Stimulated activated memory B cell treated with anti-CD40 and anti-IgM and Interleukin-4, amounts not matched to agents 10 μg/mL and 1 μg/mL and 100 μg/mL, for 72 hours (primary cell): ENCODE measurements around the gene TRAF1.
A peak's percentile ranks its signal among the peaks of the same experiment; 100 is the strongest.

ENCODE experiments used
- ATAC-seq: fragments of 150-1000 bp; cut with Tn5 transposase; 2 replicates; pipeline ENCODE4 v1.10.0; 2021
- H3K27ac Mint-ChIP-seq: one replicate; pipeline ENCODE4 v1.8.0; 2022; ENCODE audit warnings: mild to moderate bottlenecking, mixed read lengths
- H3K27me3 Mint-ChIP-seq: one replicate; pipeline ENCODE4 v1.8.0; 2022; ENCODE audit warnings: mixed read lengths
- H3K36me3 Mint-ChIP-seq: one replicate; pipeline ENCODE4 v1.8.0; 2022; ENCODE audit warnings: mixed read lengths
- H3K4me1 Mint-ChIP-seq: one replicate; pipeline ENCODE4 v1.8.0; 2022; ENCODE audit warnings: mixed read lengths
- H3K4me3 Mint-ChIP-seq: one replicate; pipeline ENCODE4 v1.8.0; 2022; ENCODE audit warnings: mild to moderate bottlenecking, moderate library complexity, mixed read lengths
- H3K9me3 Mint-ChIP-seq: one replicate; pipeline ENCODE4 v1.8.0; 2022; ENCODE audit warnings: mixed read lengths

TRAF1 gene

GRCh38 chr9:120868339-120868675 is 58.3 kb downstream of the TRAF1 start:
- H3K27ac Mint-ChIP-seq, result peak overlapping the region; percentile 79
- no peaks in the 10 kb centered on the region for H3K27me3 Mint-ChIP-seq
- H3K4me1 Mint-ChIP-seq, result peaks cover 21% of the 10 kb centered on the region
- no peaks in the 10 kb centered on the region for H3K9me3 Mint-ChIP-seq
- peaks cover 20% of the 10 kb centered on the region for H3K36me3 Mint-ChIP-seq
- H3K4me3 Mint-ChIP-seq, result peak overlapping the region; percentile 79
- ATAC-seq, result no peak

DNA sequence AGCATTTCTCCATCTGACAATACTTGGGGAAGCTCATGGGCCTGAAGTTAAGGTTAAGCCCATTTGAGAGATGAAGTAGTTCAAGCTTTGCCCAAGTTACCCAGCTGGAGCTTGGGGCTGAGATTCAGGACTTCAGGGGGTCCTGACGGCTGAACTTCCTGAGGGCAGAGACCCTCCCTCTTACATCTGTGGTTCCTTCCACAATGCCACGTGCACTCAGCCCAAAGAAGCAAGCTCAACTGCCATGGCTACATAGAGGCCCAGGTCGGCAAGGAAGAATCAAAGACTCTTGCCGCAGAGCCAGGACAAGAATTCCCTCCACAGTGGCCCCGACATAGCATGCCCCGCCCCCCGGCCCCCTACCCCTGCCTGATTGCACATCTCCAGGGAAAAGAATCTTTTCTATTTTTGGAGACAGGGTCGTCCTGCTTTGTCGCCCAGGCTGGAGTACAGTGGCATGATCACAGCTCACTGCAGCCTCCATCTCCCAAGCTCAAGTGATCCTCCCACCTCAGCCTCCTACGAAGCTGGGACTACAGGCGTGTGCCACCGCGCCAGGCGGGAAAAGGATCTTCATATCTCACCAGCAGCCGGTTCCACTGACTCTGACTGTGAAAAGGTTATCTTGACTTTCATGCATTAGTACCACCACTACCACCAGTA is 58.8 kb downstream of the TRAF1 start:
- H3K9me3 Mint-ChIP-seq, result no peaks in the 10 kb centered on the region
- H3K4me1 Mint-ChIP-seq, result peaks cover 20% of the 10 kb centered on the region
- H3K4me3 Mint-ChIP-seq, result peak overlapping the region; percentile 79
- H3K36me3 Mint-ChIP-seq, result peaks cover 20% of the 10 kb centered on the region
- no peak for ATAC-seq
- H3K27ac Mint-ChIP-seq, result peak overlapping the region; percentile 79
- H3K27me3 Mint-ChIP-seq, result no peaks in the 10 kb centered on the region

GRCh38 chr9:120866651-120867050 is 59.9 kb downstream of the TRAF1 start:
- Mint-ChIP-seq H3K27me3 (no peaks in the 10 kb centered on the region), H3K36me3 (peaks cover 22% of the 10 kb centered on the region), H3K4me1 (peaks cover 20% of the 10 kb centered on the region), H3K9me3 (no peaks in the 10 kb centered on the region), H3K4me3 (no peak overlapping the region), H3K27ac (no peak overlapping the region)
- ATAC-seq, result no peak

GRCh38 chr9:120865809-120866208 is 60.8 kb downstream of the TRAF1 start:
- H3K36me3 Mint-ChIP-seq, result peaks cover 28% of the 10 kb centered on the region
- H3K9me3 Mint-ChIP-seq, result no peaks in the 10 kb centered on the region
- no peak for ATAC-seq
- peaks cover 20% of the 10 kb centered on the region for H3K4me1 Mint-ChIP-seq
- no peak overlapping the region for H3K27ac Mint-ChIP-seq
- H3K27me3 Mint-ChIP-seq, result no peaks in the 10 kb centered on the region
- no peak overlapping the region for H3K4me3 Mint-ChIP-seq

DNA sequence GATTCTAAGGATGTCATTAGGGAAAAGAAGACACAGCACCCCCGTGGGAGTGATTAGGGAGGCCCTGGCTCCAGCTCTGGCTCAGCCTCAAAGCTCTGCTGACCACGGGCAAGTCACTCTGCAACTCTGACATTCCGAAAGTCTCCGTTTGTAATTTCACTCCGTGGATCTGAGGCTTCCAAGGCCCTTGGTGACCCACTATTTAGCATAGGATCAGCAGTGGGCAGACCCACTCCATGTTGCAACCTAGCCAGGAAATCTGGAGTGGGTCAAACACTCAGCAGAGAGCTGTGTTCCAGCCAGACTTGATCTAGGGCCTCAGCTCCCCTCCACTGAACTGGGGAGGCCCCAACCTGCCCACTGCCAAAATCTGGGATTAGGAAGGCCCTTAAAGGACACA is 61.4 kb downstream of the TRAF1 start:
- Mint-ChIP-seq H3K4me1 (peaks cover 18% of the 10 kb centered on the region), H3K36me3 (peaks cover 34% of the 10 kb centered on the region), H3K27ac (no peak overlapping the region)

GRCh38 chr9:120864719-120865118 is 61.9 kb downstream of the TRAF1 start:
- H3K27me3 Mint-ChIP-seq, result no peaks in the 10 kb centered on the region
- H3K4me1 Mint-ChIP-seq, result peaks cover 13% of the 10 kb centered on the region
- no peak overlapping the region for H3K27ac Mint-ChIP-seq
- no peak for ATAC-seq
- H3K4me3 Mint-ChIP-seq, result no peak overlapping the region
- no peaks in the 10 kb centered on the region for H3K9me3 Mint-ChIP-seq
- peaks cover 39% of the 10 kb centered on the region for H3K36me3 Mint-ChIP-seq

More for the DNA sequence above, 61.4 kb downstream of the TRAF1 start:
- Mint-ChIP-seq H3K27me3 (no peaks in the 10 kb centered on the region), H3K4me3 (no peak overlapping the region), H3K9me3 (no peaks in the 10 kb centered on the region)
- ATAC-seq, result no peak

DNA sequence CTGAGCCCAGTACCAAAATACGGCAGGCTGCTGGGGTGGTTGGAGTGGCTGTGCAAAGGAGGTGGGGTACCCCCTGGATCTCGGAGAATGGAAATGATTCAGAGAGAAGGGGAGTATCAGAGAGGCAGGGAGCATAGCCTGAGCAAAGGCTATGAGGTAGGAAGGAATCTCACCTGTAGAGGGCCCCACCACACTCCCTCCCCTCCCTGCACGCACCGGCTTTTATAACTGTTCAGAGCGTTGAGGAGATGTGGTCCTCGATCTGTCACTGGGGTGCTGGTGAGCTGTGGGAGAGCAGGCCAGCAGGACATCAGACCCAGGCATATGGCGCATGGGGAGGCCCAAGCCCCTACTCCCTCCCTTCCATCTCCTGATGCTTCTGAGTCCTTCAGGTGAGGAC is 62.8 kb downstream of the TRAF1 start:
- ATAC-seq, result no peak
- Mint-ChIP-seq H3K9me3 (no peaks in the 10 kb centered on the region), H3K4me3 (no peak overlapping the region), H3K27me3 (no peaks in the 10 kb centered on the region), H3K27ac (no peak overlapping the region), H3K36me3 (peaks cover 42% of the 10 kb centered on the region), H3K4me1 (peaks cover 8% of the 10 kb centered on the region)

- no peak overlapping the region for H3K27ac Mint-ChIP-seq
- H3K4me1 Mint-ChIP-seq, result peaks cover 6% of the 10 kb centered on the region
- H3K36me3 Mint-ChIP-seq, result peaks cover 49% of the 10 kb centered on the region
- H3K9me3 Mint-ChIP-seq, result no peaks in the 10 kb centered on the region
- no peak for ATAC-seq
- H3K27me3 Mint-ChIP-seq, result no peaks in the 10 kb centered on the region
- H3K4me3 Mint-ChIP-seq, result no peak overlapping the region
Measured at GRCh38 chr9:120862452-120862851, 64.1 kb downstream of the TRAF1 start.

GRCh38 chr9:120861935-120862334 is 64.7 kb downstream of the TRAF1 start:
- no peak for ATAC-seq
- H3K36me3 Mint-ChIP-seq, result peaks cover 52% of the 10 kb centered on the region
- H3K27ac Mint-ChIP-seq, result no peak overlapping the region
- H3K4me1 Mint-ChIP-seq, result peaks cover 6% of the 10 kb centered on the region
- no peaks in the 10 kb centered on the region for H3K27me3 Mint-ChIP-seq
- no peaks in the 10 kb centered on the region for H3K9me3 Mint-ChIP-seq
- H3K4me3 Mint-ChIP-seq, result no peak overlapping the region

- Mint-ChIP-seq H3K36me3 (peaks cover 52% of the 10 kb centered on the region), H3K27me3 (no peaks in the 10 kb centered on the region), H3K4me3 (no peak overlapping the region), H3K27ac (peak overlapping the region; percentile 30), H3K9me3 (no peaks in the 10 kb centered on the region), H3K4me1 (peaks cover 6% of the 10 kb centered on the region)
- no peak for ATAC-seq
Measured at GRCh38 chr9:120860083-120860482, 66.5 kb downstream of the TRAF1 start.

- no peak for ATAC-seq
- H3K27ac Mint-ChIP-seq, result peak overlapping the region; percentile 30
- no peaks in the 10 kb centered on the region for H3K27me3 Mint-ChIP-seq
- no peaks in the 10 kb centered on the region for H3K9me3 Mint-ChIP-seq
- peaks cover 6% of the 10 kb centered on the region for H3K4me1 Mint-ChIP-seq
- no peak overlapping the region for H3K4me3 Mint-ChIP-seq
- peaks cover 52% of the 10 kb centered on the region for H3K36me3 Mint-ChIP-seq
Measured at GRCh38 chr9:120859361-120859760, 67.2 kb downstream of the TRAF1 start.

- Mint-ChIP-seq H3K9me3 (no peaks in the 10 kb centered on the region), H3K27ac (peak overlapping the region; percentile 43), H3K27me3 (no peaks in the 10 kb centered on the region), H3K4me3 (no peak overlapping the region), H3K4me1 (peaks cover 6% of the 10 kb centered on the region), H3K36me3 (peaks cover 39% of the 10 kb centered on the region)
- ATAC-seq, result peak; percentile 41
Measured at GRCh38 chr9:120857902-120858301, 68.7 kb downstream of the TRAF1 start.

- Mint-ChIP-seq H3K27me3 (no peaks in the 10 kb centered on the region), H3K27ac (peak overlapping the region; percentile 43)
- no peak for ATAC-seq
Measured at GRCh38 chr9:120857481-120857880, 69.1 kb downstream of the TRAF1 start.

DNA sequence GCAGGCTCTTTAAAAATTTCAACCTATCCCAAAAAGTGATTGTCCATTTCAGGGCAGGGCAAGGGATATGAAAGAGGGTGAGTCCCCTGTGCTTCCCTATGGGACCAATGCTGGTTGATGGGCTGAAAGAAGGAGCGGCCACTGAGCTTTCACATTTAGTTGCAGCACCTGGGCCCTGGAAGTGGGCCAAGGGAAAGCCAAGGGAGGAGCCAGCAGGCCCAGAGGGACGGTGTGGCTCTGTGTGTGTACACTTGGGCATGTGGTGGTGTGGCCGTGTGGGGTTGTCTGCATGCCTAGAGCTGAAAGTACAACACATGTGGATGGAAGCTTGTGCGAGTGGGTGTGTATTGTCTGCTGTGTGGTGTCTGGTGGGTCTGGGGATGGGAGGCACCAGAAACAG is 69.9 kb downstream of the TRAF1 start:
- Mint-ChIP-seq H3K4me1 (peaks cover 10% of the 10 kb centered on the region), H3K36me3 (peaks cover 37% of the 10 kb centered on the region), H3K27me3 (no peaks in the 10 kb centered on the region), H3K4me3 (no peak overlapping the region), H3K9me3 (no peaks in the 10 kb centered on the region), H3K27ac (no peak overlapping the region)
- no peak for ATAC-seq

More at GRCh38 chr9:120857481-120857880, 69.1 kb downstream of the TRAF1 start:
- Mint-ChIP-seq H3K4me1 (peaks cover 9% of the 10 kb centered on the region), H3K36me3 (peaks cover 40% of the 10 kb centered on the region), H3K9me3 (no peaks in the 10 kb centered on the region), H3K4me3 (no peak overlapping the region)

DNA sequence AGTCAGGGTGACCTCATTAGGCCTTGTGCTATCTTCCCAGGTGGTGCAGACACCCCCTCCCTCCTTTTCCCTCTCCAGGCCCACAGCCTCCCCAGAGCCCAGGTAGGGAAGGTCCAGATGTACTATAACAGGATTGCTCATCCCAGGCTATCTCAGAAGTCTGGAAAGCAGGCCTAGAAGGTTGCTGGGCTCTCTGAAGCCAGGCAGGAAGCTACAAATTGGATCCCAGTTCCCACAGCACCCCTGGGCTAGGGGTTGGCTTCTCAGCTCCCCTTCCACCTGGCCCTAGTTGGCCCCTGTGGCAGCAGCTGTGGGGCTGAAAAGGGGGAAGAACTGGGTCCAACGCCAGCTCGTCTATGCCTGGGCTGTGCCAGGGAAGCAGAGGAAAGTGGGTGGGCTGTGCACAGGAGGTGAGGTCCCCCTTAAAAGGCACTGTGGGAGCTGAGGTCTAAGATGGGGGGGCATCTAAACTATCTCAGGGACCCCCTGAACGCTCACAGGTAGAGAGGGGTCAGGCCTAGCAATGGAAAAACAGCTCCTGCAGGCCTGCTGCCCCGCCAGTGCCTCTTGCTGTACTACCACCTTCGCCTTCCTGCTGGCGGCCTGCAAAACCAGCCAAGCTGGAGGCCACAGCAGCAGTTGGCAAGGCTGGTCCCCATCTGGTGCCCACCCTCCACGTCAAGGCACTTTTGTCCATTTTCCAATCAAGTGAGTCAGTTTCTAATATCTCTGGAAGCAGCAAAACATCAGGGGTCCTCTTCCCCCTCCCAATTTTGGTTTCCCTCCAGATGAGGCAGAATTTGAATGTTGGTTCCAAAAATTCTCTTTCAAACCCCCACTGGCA is 70.5 kb downstream of the TRAF1 start:
- no peak overlapping the region for H3K4me3 Mint-ChIP-seq
- H3K36me3 Mint-ChIP-seq, result peaks cover 35% of the 10 kb centered on the region
- peaks cover 13% of the 10 kb centered on the region for H3K4me1 Mint-ChIP-seq
- H3K27ac Mint-ChIP-seq, result no peak overlapping the region
- ATAC-seq, result no peak
- H3K9me3 Mint-ChIP-seq, result no peaks in the 10 kb centered on the region
- H3K27me3 Mint-ChIP-seq, result no peaks in the 10 kb centered on the region
